Neuronal stem cell (in vitro differentiated cells): ENCODE results near the gene ATR.

Source experiments
- DNase-seq: peaks from one replicate; pipeline ENCODE4 v3.0.0-alpha.2; 2013; ENCODE audit warnings: low spot score
- H2AFZ ChIP-seq: one replicate; pipeline ENCODE4 v1.6.1; 2013; ENCODE audit warnings: mild to moderate bottlenecking, low read length, inconsistent platforms
- H2AK5ac ChIP-seq: 2 replicates; pipeline ENCODE4 v1.6.1; 2013; ENCODE audit warnings: low read depth, mild to moderate bottlenecking, inconsistent platforms, low read length, moderate library complexity, mixed read lengths
- H2BK120ac ChIP-seq: 2 replicates; pipeline ENCODE4 v1.6.1; 2013; ENCODE audit warnings: low read depth, mild to moderate bottlenecking, inconsistent platforms, low read length, moderate library complexity, mixed read lengths
- H2BK12ac ChIP-seq: one replicate; pipeline ENCODE4 v1.6.1; 2013; ENCODE audit warnings: low read length, inconsistent platforms
- H2BK15ac ChIP-seq: 2 replicates; pipeline ENCODE4 v1.6.1; 2013; ENCODE audit warnings: mild to moderate bottlenecking, low read length, inconsistent platforms, mixed read lengths
- H2BK5ac ChIP-seq: one replicate; pipeline ENCODE4 v1.6.1; 2013; ENCODE audit warnings: inconsistent platforms, mild to moderate bottlenecking, low read length, moderate library complexity
- H3K14ac ChIP-seq: one replicate; pipeline ENCODE4 v1.6.1; 2013; ENCODE audit warnings: low read length, inconsistent platforms
- H3K18ac ChIP-seq: 2 replicates; pipeline ENCODE4 v1.6.1; 2013; ENCODE audit warnings: low read length, inconsistent platforms
- H3K23ac ChIP-seq: 2 replicates; pipeline ENCODE4 v1.6.1; 2013; ENCODE audit warnings: low read depth, mild to moderate bottlenecking, mixed read lengths, low read length, inconsistent platforms; ENCODE audit not compliant: poor library complexity
- H3K27ac ChIP-seq: replicated peaks from 3 replicates; pipeline ENCODE4 v1.5.1; 2013; ENCODE audit warnings: low read length, inconsistent platforms
- H3K27me3 ChIP-seq, 3 experiments: 2 replicates each; pipeline ENCODE4 v1.6.1; 2013; ENCODE audit warnings: low read length in 3 of 3, mild to moderate bottlenecking in 2 of 3, inconsistent platforms in 1 of 3, low read depth in 1 of 3, mixed read lengths in 1 of 3, moderate library complexity in 1 of 3; ENCODE audit not compliant: control insufficient read depth in 3 of 3, insufficient read depth in 3 of 3
- H3K36me3 ChIP-seq, 2 donors: replicated peaks in 1 of 2; 2 replicates each; pipeline ENCODE4 v1.6.1; 2013; ENCODE audit warnings: low read length in 2 of 2; ENCODE audit not compliant: control insufficient read depth in 2 of 2, insufficient read depth in 2 of 2
- H3K4ac ChIP-seq: 2 replicates; pipeline ENCODE4 v1.6.1; 2013; ENCODE audit warnings: inconsistent platforms, mild to moderate bottlenecking, low read length, moderate library complexity
- H3K4me1 ChIP-seq, 2 donors: 1 replicate in 1 of 2; 2 replicates in 1 of 2; pipeline ENCODE4 v1.6.1; 2013; ENCODE audit warnings: low read length in 2 of 2, low read depth in 1 of 2; ENCODE audit not compliant: control insufficient read depth in 2 of 2, insufficient read depth in 1 of 2
- H3K4me2 ChIP-seq: one replicate; pipeline ENCODE4 v1.6.1; 2013; ENCODE audit warnings: mild to moderate bottlenecking, low read length, inconsistent platforms; ENCODE audit not compliant: insufficient read depth, poor library complexity, severe bottlenecking
- H3K4me3 ChIP-seq, 2 donors: 2 replicates each; pipeline ENCODE4 v1.5.1; 2013; ENCODE audit warnings: low read length in 2 of 2, mild to moderate bottlenecking in 2 of 2, inconsistent platforms in 1 of 2, moderate library complexity in 1 of 2
- H3K79me1 ChIP-seq: one replicate; pipeline ENCODE4 v1.6.1; 2013; ENCODE audit warnings: low read depth, mild to moderate bottlenecking, inconsistent platforms, low read length, moderate library complexity
- H3K9ac ChIP-seq: one replicate; pipeline ENCODE4 v1.6.1; 2013; ENCODE audit warnings: mild to moderate bottlenecking, low read depth, low read length, inconsistent platforms; ENCODE audit not compliant: poor library complexity
- H3K9me3 ChIP-seq, 2 donors: replicated peaks in 1 of 2; 2 replicates each; pipeline versions ENCODE3 to v1.6.1; 2013; ENCODE audit warnings: low read length in 2 of 2, mild to moderate bottlenecking in 2 of 2, inconsistent platforms in 1 of 2, low read depth in 1 of 2, mixed read lengths in 1 of 2, moderate library complexity in 1 of 2; ENCODE audit not compliant: control insufficient read depth in 2 of 2, insufficient read depth in 1 of 2
- H4K8ac ChIP-seq: one replicate; pipeline ENCODE4 v1.6.1; 2013; ENCODE audit warnings: low read depth, mild to moderate bottlenecking, inconsistent platforms, low read length, moderate library complexity
- H4K91ac ChIP-seq: one replicate; pipeline ENCODE4 v1.6.1; 2013; ENCODE audit warnings: low read length, low read depth, mild to moderate bottlenecking, inconsistent platforms; ENCODE audit not compliant: poor library complexity
- WGBS, 2 donors: extraction: QIAGEN DNeasy Blood & Tissue Kit; methylation state at CpG; one replicate each; pipeline ENCODE4 v1.1.7; 2013; ENCODE audit warnings: missing lambda C conversion rate in 2 of 2, mixed read lengths in 1 of 2; ENCODE audit not compliant: insufficient read length in 2 of 2, insufficient replicate concordance in 1 of 2; ENCODE audit errors: extremely low coverage in 2 of 2; 5-methylcytosine and 5-hydroxymethylcytosine counted together

Gene ATR

DNA sequence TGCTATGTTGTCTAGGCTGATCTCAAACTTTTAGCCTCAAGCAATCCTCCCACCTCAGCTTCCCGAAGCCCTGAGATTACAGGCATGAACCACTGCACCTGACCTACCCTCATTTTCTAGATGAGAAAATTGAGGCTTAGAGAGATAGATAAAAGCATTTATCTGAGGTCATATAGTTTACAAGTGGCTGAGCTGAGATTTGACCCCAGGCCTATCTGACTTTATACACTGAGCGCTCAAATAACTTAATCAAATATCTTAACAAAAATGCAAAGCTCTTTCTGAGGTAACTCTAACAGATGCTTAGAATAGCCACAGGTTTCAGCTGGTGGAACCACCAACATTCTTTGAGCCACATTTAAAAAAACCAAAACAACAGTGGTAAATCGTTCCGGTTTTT, 23.2 kb upstream of the ATR start:
- Histone ChIP-seq H2AK5ac (no peak overlapping the region), H3K18ac (no peak overlapping the region), H2BK12ac (no peak overlapping the region), H3K4ac (no peak overlapping the region), H3K4me2 (no peak overlapping the region), H4K8ac (no peak overlapping the region), H3K9ac (no peak overlapping the region), H3K4me1 (peaks cover under 1 to 2% of the 10 kb centered on the region in 2 donors), H2AFZ (no peak overlapping the region), H2BK5ac (no peak overlapping the region), H2BK15ac (no peak overlapping the region), H3K36me3 (no peaks in the 10 kb centered on the region), H3K27ac (no peak overlapping the region), H3K79me1 (no peaks in the 10 kb centered on the region), H3K27me3 (peaks cover 0 to 18% (median 3%) of the 10 kb centered on the region in 3 experiments), H2BK120ac (no peak overlapping the region), H3K4me3 (no peak overlapping the region), H4K91ac (no peak overlapping the region), H3K9me3 (no peaks in the 10 kb centered on the region), H3K14ac (no peak overlapping the region), H3K23ac (no peak overlapping the region)
- no peak for DNase-seq
- WGBS, 2 donors, result no CpG with 5 or more reads among the region's 4 CpGs

DNA sequence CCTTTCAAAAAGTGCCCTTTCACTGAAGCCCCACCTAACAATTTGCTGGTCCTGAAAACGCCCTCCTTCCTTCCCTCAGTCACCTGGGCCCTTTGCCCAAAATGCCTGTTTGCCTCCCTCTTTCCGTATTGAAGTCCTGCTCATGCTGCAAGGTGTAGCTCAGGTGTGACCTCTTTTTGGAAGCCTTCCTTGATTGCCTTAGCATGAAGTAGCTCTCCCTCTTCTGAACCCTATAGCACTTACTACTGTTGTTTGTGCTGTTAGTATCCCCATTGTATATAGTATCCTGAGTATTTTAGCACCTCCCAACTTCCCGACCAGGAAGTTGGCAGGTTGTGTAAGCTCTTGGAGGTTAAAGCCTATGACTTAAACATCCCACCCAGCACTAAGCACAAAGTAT, 19.4 kb upstream of the ATR start:
- Histone ChIP-seq H3K79me1 (no peaks in the 10 kb centered on the region), H2BK15ac (no peak overlapping the region), H3K4me3 (no peak overlapping the region), H4K8ac (no peak overlapping the region), H2BK120ac (no peak overlapping the region), H3K4ac (no peak overlapping the region), H3K9me3 (no peaks in the 10 kb centered on the region), H3K36me3 (no peaks in the 10 kb centered on the region), H2BK5ac (no peak overlapping the region), H3K18ac (no peak overlapping the region), H2BK12ac (no peak overlapping the region), H3K27me3 (peaks cover 0 to 19% (median 4%) of the 10 kb centered on the region in 3 experiments), H3K23ac (no peak overlapping the region), H3K4me2 (no peak overlapping the region), H3K9ac (no peak overlapping the region), H3K4me1 (peaks cover 2 to 3% of the 10 kb centered on the region in 2 donors), H4K91ac (no peak overlapping the region), H3K14ac (no peak overlapping the region), H2AK5ac (no peak overlapping the region), H2AFZ (no peak overlapping the region), H3K27ac (no peak overlapping the region)
- WGBS, 2 donors, result no CpG with 5 or more reads among the region's 3 CpGs
- no peak for DNase-seq

DNA sequence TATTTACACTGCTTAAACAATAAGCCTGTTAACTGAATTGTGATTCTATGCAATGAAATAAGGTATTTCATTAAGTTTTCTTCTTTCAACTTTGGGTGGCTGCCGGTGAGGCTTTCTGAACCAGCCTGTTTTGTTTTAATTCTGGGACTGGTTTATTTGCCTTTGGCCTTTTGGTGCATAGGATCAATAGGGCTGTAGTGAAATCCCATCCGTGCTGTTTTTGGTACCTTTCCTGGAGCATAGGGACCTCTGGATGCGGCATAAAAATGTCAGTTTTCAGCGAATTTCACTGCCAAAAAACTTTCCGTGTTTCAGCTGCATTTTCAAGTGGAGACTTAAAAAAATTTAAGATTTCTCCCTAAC, 18.2 kb upstream of the ATR start:
- peaks cover 2 to 3% of the 10 kb centered on the region in 2 donors for H3K4me1 ChIP-seq
- H3K4me3 ChIP-seq, result peak overlapping the region; percentile 77 to 93
- WGBS, 2 donors, result no CpG with 5 or more reads among the region's 5 CpGs

DNA sequence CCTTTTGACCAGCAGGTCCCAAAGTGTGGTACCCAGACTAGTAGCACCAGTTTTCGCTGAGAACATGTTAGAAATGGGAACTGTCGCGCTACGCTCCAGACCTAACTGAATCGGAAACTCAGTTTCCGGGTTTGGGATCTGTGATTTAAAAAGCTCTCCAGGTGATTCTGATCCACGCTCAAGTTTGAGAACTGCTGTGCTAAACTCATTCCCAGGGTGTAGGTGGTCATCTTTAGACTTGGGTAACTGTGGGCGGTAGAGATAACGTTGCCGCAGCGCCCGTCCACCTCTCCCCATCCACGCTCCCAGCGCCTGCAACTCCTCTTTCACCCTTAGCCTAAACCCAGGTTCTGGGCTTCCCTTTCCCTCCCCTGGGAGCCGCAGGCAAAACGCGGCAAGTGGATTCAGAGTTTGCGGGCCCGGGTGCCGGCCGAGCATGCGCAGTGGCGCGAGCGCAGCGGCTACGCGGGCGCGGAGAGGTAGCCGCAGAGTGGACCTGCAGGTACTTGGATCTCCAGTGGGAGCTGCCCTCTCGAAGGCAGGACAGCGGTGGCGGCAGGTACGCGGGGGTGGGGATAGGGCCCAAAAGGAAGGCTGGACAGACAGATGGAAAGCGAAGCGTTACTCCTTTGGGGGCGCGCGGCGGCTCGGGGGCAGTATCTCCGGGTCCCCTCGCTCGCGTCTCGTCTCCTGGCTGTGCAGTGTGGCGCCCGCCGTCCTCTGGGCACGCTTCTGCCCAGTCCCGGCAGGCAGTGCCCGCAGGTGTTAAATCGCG, 17.6 kb upstream of the ATR start, which contains the start of gene PLS1:
PLS1 (plus strand) TSS at position 443 of the 775 bp plus-strand sequence. CDS start 67,845 bp downstream, outside the sequence.
- Histone ChIP-seq H2BK15ac (no peak within 1 kb of the TSS), H2BK5ac (peak within 1 kb of the TSS; percentile 59), H3K79me1 (no peaks in the 10 kb centered on the region), H3K4me3 (peak within 1 kb of the TSS; percentile 77 to 93), H3K9ac (peak within 1 kb of the TSS; percentile 71), H3K9me3 (no peaks in the 10 kb centered on the region), H3K4ac (no peak within 1 kb of the TSS), H3K4me2 (peak within 1 kb of the TSS; percentile 70), H4K8ac (no peak within 1 kb of the TSS), H3K18ac (peak within 1 kb of the TSS; percentile 82), H3K27ac (no peak within 1 kb of the TSS), H3K36me3 (no peaks in the 10 kb centered on the region), H3K27me3 (peaks cover 0 to 19% (median 4%) of the 10 kb centered on the region in 3 experiments), H4K91ac (no peak within 1 kb of the TSS), H3K14ac (peak within 1 kb of the TSS; percentile 71), H2AK5ac (no peak within 1 kb of the TSS), H3K23ac (peak within 1 kb of the TSS; percentile 98), H2AFZ (peak within 1 kb of the TSS; percentile 99), H2BK120ac (no peak within 1 kb of the TSS), H3K4me1 (peaks cover 2 to 3% of the 10 kb centered on the region in 2 donors), H2BK12ac (no peak within 1 kb of the TSS)
- WGBS, 2 donors, result no CpG with 5 or more reads among the region's 56 CpGs
- peak; percentile 91 for DNase-seq

More for the DNA sequence above, 18.2 kb upstream of the ATR start:
- Histone ChIP-seq H2BK12ac (no peak overlapping the region), H3K9me3 (no peaks in the 10 kb centered on the region), H3K27me3 (peaks cover 0 to 19% (median 4%) of the 10 kb centered on the region in 3 experiments), H3K27ac (no peak overlapping the region), H2BK120ac (no peak overlapping the region), H3K14ac (peak overlapping the region; percentile 71), H3K79me1 (no peaks in the 10 kb centered on the region), H3K4ac (no peak overlapping the region), H4K91ac (no peak overlapping the region), H2AFZ (peak overlapping the region; percentile 99), H2BK15ac (no peak overlapping the region), H3K36me3 (no peaks in the 10 kb centered on the region), H4K8ac (no peak overlapping the region), H2AK5ac (no peak overlapping the region), H3K23ac (peak overlapping the region; percentile 98), H3K4me2 (peak overlapping the region; percentile 70), H2BK5ac (peak overlapping the region; percentile 59), H3K18ac (no peak overlapping the region), H3K9ac (peak overlapping the region; percentile 71)
- no peak for DNase-seq
